NCI-H526 treated with DMSO at 0.1 percent for 48 hours (cell line): ENCODE data around the gene KCNJ12.
A peak's percentile ranks its signal among the peaks of the same experiment; 100 is the strongest.
"Not testable (repeated sequence)": the region's sequence is repeated elsewhere in the genome, so short reads cannot be mapped to it uniquely, and the experiment has no call there.

Experiments used
- DNase-seq: peaks from one replicate; lab custom pipeline; 2025; lab: John Stamatoyannopoulos, UW

KCNJ12 gene

DNA sequence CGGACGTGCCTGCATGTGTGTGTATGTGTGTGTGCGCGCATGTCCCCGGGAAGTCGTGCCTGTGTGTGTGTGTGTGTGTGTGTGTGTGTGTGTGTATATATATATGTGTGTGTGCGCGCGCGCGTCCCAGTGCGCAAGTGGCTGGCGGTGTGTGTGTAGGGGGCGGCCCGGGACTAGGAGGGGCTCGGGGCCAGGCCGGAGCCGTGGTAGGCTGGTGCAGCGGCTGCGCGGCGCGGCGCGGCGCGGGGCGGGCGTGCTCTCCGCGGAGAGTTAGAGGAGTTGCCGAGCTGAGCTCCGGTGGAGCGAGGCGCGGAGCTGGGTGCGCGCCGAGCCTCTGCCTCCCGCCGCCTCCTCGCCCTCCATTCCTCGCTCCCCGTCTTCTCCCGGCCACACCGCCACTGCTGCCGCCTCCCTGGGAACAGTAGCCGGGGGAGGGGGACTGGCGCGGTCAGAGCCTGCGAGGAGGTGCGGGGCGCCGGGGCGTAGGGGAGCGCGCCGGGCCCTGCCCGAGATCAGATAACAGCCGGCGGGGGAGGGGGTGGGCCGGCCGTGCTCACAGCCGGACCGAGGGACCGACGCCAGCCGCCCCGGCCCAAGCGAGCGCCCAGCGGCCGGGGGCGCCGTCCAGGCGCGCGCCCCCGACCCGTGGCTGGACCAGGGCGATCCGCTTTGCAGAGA lies at the start of gene KCNJ12:
TSS of gene KCNJ12 (plus strand) at position 277 of the 678 bp plus-strand sequence. CDS start 38,986 bp downstream, outside the sequence.
- DNase-seq = peak; percentile 2

GRCh38 chr17:21327921-21328320 lies 48.2 kb upstream of the KCNJ12 start:
- not testable (repeated sequence) for DNase-seq

- not testable (repeated sequence) for DNase-seq
Observed at GRCh38 chr17:21328778-21329177, 47.4 kb upstream of the KCNJ12 start.

DNA sequence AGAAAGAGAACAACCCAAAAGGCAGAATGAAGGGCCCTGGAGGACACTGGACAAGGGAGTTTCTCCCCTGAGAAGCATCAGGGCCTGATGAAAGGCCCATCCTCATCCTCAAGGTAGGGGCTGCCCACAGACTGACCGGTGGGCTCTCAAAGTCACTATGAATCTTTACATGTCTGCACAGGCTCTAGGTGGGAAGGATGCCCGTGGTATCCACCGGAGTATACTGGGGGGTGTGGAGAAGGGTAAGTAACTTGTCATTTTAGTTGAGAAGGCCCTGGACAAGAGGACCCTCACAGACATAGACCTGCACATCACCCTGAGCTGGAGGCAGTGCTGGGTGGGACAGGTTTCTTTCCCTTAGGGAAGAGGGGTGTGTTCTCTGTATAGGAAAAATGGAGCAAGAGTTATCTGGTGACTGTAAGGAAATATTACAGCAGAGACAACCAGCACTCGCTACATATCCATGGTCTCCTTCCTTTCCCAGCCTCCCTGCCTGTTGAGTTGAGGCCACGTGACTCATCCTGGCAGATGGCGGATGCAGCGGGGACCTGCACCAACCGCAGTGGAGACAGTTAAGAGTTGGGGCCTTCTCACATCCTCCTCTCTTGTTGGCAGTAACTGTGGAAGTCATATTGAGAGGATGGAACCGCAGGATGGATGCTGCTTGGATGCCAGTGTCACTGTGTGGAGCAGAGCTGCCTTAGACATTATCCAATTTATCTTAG lies 45.6 kb upstream of the KCNJ12 start:
- no peak for DNase-seq

- not testable (repeated sequence) for DNase-seq
Observed at GRCh38 chr17:21336541-21337294, 39.4 kb upstream of the KCNJ12 start.

GRCh38 chr17:21337981-21338625 lies 38.1 kb upstream of the KCNJ12 start:
- DNase-seq = not testable (repeated sequence)

DNA sequence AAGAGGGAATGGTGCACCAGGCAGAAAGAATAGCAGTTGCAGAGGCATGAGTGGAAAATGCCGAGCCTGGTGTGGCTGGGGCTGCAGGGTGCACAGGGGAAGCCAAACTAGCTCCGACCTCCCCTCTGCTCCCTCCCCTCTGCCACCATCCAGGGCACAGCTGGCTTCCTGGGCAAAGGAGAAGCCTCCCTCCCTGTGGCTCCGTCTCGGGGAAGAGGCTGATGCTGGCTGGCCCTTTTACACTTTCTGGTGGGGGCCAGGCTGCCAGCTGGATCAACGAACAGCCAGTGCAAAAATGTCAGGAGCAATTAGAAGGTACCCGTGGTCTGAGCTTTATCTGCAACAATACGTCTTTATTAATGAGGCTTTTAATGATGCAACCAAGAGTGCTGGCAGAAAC lies 37.1 kb upstream of the KCNJ12 start:
- no peak for DNase-seq

DNA sequence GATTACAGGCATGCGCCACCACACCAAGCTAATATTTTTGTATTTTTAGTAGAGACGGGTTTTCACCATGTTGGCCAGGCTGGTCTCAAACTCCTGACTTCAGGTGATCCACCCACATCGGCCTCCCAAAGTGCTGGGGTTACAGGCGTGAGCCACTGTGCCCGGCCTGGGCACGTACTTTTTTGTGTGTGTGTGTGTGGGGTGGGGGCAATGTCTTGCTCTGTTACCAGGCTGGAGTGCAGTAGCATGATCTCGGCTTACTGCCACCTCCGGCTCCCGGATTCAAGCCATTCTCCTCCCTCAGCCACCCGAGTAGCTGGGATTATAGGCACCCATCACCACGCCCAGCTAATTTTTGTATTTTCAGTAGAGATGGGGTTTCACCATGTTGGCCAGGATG lies 36.6 kb upstream of the KCNJ12 start:
- not testable (repeated sequence) for DNase-seq

DNA sequence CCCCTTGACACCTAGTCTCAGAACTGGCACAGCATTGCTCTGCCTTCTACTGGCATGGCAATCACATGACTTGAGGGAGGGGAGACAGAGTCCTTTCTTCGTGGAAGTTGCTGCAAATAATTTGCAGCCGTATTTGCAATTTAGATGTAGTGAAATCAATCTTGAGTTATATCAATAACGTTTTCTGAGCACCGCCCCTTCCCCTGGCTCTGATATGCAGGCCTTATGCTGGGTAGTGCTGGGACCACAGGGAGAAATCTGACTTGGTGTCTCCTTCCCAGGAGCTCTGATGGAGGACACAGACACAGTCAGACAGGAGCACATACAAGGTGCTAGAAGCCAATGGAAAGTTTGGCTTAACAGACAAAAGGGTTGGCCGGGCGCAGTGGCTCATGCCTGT lies 35.8 kb upstream of the KCNJ12 start:
- peak; percentile 2 for DNase-seq

DNA sequence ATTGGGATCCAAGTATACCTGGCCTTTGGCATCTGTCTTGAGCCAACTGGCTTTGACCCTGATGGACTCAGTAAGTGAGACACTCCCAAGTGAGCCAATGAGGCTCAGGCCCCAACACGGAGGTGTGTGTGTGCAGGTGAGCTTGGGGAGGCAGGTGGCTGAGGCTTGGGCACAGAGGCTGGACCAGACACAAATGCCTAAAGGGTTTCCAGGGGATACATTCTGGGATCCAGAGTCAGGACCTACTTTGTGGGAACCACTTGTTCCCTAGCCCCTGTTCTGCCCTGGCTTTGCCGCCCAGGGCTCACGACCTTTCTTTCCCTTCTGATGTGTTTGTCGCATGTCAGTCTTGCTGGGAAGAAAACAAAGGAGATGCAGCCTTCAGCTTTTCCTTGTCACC lies 34.9 kb upstream of the KCNJ12 start:
- not testable (repeated sequence) for DNase-seq

- not testable (repeated sequence) for DNase-seq
Observed at GRCh38 chr17:21341925-21342540, 34.1 kb upstream of the KCNJ12 start.

DNA sequence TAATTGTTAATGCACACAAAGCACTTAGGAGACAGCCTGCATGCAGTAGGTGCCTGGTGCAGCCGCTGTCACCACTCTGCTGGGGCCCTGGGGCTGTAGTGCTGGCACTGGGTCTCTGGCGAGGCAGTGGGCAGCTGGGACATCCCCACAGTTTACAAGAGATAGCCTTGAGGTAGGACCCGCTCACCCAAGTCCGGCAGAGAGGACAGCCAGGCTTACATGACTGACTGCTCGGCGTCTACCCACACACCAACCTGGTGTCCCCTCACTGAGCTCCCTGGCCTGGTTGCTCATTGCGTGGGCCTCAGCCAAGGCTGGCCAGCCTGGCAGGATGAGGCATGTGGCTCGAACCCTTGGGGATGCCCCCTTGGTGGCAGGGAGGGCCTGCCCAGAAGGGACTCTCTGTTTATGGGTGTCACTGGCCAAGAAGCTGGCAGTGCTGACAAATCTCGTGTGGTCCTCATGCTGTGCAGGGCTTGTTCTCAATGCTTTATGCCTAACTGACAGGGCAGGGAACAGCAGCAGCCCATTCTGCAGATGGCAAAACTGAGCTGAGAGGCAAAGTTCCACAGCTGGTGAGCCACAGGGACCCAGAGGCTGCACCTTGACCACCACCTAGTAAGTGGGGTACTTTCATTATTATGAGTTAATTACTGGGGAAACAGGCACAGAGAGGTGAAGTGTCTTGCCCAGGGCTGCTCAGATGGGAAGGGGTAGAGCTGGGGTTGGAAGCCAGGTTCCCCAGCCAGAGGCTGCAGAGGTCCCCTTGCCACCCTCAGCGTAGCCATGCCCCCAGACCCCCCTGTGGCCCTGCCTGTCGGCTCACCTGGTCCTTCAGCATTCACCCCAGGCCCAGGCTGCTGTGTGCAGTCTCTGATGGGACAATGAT lies 32.9 kb upstream of the KCNJ12 start:
- not testable (repeated sequence) for DNase-seq

- not testable (repeated sequence) for DNase-seq
Observed at GRCh38 chr17:21344801-21345200, 31.4 kb upstream of the KCNJ12 start.

GRCh38 chr17:21345236-21345635 lies 30.9 kb upstream of the KCNJ12 start:
- DNase-seq = no peak

GRCh38 chr17:21346107-21346506 lies 30.1 kb upstream of the KCNJ12 start:
- DNase-seq = not testable (repeated sequence)

GRCh38 chr17:21346651-21347250 lies 29.4 kb upstream of the KCNJ12 start:
- DNase-seq = not testable (repeated sequence)

GRCh38 chr17:21347660-21348059 lies 28.5 kb upstream of the KCNJ12 start:
- DNase-seq = not testable (repeated sequence)

GRCh38 chr17:21348081-21348925 lies 27.9 kb upstream of the KCNJ12 start:
- not testable (repeated sequence) for DNase-seq

DNA sequence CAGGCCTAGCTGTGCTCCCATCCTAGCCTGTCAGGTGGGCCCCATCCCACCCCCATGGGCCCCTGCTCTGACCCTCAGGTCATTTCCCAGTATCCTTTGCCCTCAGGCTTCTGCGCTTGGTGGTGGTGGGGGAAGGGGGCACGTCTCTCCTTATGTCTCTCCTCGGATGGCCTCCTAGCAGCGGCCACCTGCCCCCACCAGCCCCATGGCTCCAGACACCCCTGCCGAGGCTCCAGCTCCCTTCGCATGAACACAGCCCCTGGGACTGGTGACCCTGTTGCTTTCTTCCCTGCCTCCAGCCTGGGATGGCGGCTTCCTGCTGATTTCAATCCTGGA lies 27.3 kb upstream of the KCNJ12 start:
- DNase-seq = not testable (repeated sequence)
